NCI-H446 treated with DMSO at 0.1 percent for 48 hours (cell line): Measurements from ENCODE around the gene CLPSL2.

Experiments used
- DNase-seq: peaks from one replicate; lab custom pipeline; 2025; lab: John Stamatoyannopoulos, UW

The CLPSL2 gene

DNA sequence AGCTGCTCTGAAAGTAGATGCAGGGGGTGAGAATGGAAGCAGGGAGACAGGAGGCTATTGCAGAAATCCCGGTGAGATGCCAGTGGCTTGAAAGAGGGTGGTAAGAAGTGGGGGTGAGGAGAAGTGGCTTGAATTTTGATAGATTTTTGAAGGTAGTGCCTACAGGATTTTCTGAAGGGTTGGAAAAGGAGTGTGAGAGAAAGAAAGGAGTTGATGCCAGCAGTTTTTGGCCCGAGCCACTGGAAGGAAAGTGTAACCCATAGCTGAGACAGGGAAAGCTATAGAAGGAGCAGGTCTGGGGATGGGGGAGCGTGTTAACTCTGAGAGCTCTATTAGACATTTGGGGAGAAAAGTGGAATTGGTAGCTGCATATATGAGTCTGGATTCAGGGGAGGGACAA is 29.9 kb upstream of the CLPSL2 start:
- no peak for DNase-seq

DNA sequence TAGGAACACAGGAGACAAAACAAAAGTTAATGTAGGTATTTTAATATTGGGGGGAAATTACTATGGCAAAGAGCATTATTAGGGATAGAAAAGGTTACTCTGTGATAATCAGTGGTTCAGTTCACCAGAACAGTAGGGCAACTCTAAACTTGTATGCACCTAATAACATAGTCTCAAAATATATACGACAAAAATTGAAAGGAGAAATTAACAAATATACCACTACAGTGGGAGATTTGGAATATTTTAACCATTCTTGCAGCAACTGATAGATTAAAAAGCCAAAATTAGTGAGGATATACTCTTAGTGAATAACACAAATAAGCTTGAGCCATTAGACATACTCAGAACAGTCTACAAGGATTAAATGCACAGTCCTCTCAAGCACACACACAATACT is 28.5 kb upstream of the CLPSL2 start:
- no peak for DNase-seq

DNA sequence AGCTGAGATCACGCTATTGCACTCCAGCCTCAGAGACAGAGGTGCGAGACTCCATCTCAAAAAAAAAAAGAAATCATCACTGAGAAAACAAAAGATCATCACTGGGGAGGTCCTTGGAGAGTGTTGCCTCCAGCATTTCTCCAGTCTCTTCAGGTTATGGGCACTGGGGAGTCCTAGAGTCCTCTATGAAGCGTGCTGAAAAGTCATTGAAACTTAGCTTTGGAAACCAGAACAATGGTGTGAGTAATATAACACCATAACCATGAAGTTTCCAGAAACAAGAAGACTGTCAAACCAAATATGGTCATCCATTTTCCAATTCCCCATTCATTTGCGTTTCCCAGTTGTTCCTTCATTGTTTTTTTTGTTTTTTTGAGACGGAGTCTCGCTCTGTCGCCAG is 25.8 kb upstream of the CLPSL2 start:
- DNase-seq, result no peak

DNA sequence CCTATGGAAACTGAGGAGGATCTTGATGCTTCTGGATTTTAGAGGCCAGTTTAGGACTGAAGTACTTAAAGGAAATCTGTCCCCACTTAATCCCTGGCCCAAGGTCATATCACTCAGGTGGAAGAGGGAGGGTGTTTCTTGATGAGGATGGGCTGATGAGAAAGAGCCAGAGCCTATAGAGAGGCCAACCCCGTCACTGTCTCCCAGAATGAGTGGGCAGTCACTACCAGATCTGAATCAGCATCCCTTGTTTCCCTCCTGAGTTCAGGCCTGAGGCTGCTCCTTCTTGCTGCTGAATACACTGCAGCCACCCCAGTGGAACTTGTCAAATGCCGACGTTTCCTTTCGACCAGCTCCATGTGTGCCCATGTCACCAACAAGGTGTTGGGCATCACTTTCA is 24.8 kb upstream of the CLPSL2 start:
- no peak for DNase-seq

DNA sequence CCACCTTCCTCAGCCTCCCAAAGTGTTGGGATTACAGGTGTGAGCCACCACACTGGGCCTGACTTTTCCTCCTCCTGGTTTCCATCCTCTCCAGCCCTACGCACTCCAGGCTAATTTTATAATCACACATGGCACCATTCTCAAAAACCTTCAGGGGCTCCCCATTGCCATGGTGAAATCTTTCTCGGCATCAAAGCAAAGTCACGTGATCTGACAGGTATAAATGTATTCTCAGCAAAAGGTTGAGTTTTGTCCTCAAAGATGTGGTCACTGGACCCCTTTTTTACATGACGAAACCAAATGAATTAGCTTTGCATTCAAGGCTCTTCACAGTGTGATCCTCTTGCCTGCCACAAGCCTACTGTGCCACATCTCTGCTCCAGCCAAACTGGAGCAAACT is 24.1 kb upstream of the CLPSL2 start:
- DNase-seq, result no peak

DNA sequence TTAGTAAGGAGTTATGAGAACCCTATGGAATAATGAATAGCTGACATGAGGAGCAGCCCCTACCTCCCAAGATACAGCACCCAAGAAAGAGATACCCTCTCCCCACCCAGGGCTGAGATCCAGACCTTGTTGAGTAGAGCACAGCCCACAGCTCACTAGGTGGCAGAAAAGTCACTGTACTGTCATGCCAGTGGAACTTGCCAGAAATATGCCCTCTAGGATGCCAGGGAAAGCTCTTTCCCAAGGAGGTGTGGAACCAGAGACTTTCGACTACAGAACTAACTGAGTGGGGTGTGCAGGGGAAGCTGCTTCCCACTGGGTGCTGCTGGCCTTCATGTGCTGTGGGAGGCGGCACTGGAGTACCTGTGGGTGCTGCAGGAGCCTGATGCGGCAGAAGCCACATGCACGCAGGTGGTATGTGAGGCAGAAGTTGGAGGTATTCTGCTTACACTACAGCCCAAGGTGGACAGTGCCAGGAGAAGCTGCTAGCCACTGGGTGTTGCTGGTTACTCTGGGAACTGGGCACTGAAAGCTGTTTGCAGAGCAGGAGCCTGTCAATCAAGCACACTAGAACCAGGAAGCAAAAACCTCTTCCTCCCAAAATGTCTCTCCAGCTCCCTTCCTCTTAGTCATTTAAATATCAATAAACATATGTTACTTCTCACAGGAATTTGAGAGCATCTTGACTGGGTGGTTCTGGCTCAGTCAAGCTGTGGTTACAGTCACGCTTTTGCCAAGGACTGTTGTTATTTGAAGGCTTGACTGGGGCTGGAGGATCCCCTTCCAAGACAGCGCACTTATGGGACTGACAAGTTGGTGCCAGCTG is 21.7 kb upstream of the CLPSL2 start:
- DNase-seq, result peak; percentile 92

DNA sequence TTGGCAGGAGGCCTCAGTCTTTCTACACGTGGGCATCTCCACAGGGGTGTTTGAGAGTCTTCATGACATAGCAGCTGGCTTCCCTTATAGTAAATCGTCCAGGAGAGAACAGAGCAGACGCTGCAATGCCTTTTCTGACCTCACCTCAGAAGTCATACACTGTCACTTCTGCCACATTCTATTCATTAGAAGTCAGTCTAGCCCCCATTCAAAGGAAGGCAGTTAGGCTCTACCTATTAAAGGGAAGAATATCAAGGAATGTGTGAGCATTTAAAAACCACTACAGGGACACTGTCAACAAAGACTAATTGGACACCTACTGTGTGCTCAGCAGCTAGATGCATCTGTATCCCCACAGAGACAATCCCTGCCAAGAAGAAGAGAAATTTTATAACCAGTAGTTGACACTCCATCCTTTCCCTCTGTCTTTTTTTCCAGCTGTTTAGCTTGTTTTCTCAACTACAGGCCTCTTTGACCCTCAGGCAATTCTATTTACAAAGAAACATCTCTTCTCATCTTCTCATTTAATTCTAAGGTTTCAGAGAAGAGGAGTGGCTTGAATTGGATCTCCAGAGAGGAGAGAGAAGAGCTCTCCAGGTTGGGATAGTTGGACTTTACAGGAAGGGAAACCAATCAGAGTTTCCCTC is 21.0 kb upstream of the CLPSL2 start:
- no peak for DNase-seq

DNA sequence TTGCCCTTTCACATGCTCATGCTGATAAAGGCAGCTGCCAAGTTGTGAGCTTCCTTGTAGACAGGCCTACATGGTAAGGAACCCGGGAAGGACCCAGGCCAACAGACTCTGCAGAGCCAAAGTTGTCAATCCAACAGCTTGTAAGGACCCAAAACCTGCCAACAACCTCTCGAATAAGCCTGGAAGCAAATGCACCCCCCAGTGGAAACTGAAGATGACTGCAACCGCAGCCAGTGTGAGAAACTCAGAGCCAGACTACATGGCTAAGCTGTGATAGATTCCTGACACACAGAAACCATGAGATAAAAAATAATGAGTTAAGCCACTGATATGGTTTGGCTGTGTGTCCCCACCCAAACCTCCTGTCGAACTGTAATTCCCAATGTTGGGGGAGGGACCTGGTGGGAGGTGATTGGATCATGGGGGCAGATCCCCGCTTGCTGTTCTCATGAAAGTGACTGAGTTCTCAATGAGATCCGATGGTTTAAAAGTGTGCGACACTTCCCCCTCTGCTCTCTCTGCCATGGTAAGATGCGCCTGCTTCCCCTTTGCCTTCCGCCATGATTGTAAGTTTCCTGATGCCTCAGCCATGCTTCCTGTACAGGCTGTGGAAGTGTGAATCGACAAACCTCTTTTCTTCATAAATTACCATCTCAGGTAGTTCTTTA is 18.8 kb upstream of the CLPSL2 start:
- DNase-seq, result peak; percentile 8

DNA sequence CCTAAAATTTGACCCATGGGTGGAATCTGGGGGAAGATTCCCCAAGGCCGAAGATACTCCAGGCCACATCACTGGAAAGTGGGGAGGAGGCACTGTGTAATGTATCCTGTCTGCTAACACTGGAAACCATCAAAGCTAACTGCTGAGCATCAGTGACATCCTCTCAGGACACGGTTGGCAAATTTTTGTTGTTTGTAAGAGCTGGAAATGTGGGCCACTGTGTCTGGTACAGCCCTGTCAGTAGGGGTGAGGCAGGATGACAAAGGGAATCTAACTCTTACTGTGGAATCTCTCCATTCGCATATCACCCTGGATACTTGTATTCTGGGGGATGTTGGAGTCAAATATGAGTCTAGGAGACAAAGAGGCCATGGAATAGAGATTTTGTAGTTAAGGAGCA is 17.0 kb upstream of the CLPSL2 start:
- no peak for DNase-seq

DNA sequence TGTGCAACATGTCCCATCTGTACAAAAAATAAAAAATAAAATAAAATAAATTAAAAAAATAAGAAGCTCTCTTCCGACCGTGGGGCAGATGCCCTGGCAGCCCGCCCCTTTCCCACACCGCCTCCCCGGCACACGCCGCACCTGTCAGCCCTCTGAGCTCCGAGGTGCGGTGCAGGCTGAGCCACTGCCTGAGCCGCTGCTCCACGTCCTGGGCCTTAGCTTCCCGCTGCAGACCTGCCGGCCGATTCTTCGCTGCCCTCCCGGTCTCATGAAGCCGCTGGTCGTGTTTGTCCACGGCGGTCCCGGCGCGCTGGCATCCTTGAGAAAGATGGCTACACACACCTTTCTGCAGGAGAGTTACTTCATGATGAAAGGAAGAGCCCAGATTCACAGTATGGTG is 10.7 kb upstream of the CLPSL2 start:
- DNase-seq, result no peak

DNA sequence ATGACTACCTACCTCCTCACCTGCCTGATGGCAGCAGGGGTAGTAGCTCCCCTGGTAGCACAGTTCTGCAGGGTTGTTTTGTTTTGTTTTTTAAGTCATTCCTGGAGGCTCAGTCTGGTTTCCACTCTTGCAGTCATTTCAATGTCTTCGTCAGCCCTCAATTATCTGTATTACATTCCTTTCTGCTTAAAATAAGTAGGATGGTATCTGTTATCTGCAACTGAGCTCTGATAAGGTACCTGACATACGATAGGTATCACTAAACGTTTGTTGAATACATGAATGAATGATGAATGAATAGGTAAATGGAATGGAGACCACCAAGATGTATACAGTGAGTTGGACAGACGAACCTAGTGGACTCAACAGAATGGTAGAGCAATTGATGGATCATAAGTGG is 7.2 kb upstream of the CLPSL2 start:
- DNase-seq, result no peak

DNA sequence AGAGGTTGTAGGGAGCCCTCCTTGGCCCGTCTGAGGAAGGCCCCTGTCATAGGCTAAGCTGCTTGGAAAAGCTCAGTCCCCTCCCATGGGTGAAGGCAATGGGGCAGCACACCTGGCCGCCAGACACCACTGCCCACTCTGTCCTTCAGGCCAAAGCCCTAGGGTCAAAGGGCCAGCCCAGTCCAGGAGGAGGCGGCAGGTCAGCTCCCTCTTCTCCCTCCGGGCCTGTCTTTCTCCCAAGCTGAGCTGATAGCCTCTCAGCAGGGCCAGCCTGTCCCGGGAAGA is 5.1 kb upstream of the CLPSL2 start:
- DNase-seq, result no peak

DNA sequence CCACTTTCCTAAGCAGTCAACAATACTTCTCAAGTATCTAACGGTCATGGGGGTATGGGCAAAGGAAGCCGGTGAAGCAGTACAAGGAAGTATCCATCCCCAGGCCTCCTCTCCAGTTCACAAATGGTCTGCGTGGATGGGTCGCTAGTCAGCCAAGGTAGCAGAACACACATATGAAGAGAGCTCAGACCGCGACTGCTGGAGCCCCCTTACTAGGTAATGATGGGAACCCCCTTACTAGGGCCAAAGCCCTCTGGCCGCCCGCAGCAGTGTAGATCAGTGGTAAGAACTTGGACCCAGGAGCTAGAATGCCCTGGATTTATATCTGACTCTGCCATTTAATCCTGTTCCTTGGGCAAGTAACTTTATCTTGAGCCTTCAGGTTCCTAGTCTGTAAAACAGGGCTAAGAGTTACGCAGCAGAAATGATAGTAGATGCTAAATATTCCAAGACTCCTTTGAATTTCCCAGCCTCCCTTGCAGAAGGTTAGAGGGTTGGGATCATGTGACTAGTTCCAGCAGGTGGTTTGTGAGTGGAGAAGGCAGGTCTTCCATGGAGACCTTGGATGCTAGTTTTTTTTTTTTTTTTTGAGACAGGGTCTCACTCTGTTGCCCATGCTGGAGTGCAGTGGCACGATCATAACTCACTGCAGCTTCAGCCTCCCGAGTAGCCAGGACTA is 2.1 kb upstream of the CLPSL2 start:
- no peak for DNase-seq

DNA sequence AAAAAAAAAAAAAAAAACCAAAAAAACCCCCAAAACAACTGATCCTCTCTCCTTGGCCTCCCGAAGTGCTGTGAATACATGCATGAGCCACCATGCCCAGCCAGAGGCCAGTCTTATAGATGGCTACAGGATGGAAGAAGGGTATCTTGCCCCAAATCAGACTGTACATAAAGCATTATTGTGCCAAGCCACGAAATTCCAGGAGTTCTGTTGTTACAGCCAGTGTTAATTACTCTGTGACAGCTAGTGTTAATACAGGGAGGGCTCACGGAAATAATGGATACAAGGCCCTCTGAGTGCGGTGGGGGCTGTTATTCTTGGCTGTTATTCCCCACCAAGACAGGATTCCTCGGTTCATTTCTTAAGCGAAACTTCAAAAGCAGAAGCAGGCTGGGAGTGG is 1.4 kb upstream of the CLPSL2 start:
- no peak for DNase-seq

DNA sequence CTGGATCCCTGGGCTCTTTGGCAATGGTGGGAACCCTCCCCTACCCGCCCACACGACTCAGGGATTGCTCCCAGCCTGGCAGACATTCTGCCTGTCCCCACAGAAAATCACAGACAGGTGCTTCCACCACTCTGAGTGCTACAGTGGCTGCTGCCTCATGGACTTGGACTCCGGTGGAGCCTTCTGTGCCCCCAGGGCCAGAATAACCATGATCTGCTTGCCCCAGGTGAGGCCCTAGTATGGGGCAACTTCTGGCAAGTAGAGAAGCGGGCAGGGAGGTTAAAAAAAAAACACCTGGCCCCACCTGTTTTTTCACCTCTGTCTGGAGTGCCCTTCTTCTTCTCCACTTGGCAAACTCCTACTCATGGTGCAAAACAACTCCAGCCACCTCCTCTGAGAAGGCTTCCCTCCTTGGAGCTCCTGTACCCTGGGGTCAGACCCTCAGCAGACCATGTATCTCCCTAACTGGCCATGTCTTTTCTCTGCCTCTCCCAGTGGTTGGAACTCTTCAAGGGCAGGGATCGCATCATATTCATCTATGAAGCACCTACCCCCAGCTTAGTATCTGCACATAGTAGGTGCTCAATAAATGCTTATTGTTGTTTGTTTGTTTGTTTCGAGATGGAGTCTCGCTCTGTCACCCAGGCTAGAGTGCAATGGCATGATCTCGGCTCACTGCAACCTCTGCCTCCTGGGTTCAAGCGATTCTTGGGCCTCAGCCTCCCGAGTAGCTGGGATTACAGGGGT is 1.1 kb downstream of the CLPSL2 start:
- no peak for DNase-seq

DNA sequence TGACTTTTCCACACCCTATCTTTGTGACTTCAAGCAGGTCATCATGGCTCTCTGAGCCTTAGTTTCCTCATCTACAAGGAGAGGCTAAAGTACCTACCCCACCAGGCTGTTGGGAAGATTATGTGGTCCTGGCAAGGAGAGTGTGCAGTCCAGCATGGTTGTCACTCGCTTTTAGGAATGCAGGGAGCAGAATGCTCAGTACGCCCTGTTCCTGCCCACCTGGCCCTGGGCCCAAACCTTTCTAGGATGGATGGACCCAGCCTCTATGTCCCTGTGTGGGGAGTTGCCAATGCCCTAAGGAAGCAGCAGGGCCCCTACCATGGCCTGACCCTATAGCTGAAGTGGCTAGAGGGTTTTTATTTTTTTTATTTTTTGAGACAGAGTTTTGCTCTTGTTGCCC is 2.0 kb downstream of the CLPSL2 start:
- no peak for DNase-seq

DNA sequence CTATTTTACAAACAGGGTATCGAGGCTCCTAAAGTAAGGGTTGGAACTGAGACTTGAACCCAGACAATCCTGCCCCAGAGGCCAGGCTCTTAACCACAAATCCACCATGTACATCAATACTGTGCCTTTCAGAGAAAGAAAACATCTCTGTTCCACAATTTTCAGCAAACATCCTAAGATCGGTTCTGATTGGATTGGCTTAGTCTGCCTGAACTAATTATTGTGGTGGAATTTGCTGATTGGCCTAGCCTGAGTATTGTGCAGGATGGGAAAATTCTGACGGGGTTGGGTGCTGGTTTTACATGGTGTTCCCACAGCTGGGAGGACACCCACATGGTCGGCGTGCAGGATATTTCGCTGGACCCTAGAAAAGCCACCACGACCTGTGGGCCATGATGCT is 4.3 kb downstream of the CLPSL2 start, which contains the start of gene CLPSL1:
CLPSL1 (plus strand) TSS at position 301 of the 400 bp plus-strand sequence; CDS start at position 393, 92 bp downstream.
- no peak for DNase-seq

DNA sequence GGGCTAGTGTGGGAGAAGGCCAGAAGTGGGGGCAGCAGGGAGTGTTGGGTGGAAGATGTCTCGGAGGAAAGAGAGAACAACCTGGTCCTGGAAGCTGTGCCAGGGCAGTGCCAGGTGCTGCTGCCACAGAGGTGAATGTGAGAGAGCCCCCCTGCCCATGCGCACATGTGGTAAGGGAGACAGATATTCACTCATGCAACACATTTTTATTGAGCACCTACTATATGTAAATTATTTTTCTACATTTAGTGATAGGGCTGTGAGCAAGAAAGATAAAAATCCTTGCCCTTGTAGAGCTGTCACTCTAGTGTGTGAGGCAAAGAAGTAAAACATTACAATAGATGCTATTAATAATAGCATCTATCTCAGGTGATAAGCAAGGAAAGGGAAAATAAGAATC is 4.9 kb downstream of the CLPSL2 start:
- no peak for DNase-seq

DNA sequence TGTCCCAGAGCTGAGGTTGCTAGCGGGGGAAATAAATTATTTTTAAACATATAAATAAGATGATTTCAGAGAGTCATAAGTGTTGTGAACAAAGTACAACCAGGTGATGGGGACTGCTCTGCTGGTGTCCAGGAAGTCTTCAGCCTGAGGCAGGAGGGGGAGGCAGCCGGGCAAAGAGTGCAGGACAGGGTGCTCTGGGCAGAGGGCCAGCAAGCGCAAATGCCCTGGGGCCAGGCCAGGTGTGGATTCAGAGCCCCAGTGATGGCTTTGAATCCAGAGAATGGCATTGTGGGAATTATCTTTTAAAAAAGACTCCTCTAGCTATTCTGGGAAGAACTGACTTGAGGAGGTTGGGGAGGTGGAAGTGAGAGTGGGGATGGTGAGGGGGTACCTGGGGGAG is 6.0 kb downstream of the CLPSL2 start:
- DNase-seq, result no peak

DNA sequence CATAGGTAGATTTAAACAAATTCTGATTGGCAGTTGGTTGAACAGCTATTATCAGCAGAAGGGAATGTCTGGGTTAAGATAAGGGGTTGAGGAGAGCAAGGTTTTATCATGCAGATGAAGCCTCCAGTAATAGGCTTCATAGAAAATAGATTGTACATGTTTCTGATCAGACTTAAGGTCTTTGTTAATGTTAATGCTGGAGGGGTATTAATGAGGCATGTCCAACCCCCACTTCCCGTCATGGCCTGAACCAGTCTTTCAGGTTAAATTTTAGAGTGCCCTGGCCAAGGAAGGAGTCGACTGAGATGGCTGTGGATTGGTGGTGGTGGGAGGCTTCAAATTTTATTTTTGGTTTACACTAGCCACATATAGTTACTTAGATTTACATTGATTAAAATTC is 7.8 kb downstream of the CLPSL2 start:
- no peak for DNase-seq

DNA sequence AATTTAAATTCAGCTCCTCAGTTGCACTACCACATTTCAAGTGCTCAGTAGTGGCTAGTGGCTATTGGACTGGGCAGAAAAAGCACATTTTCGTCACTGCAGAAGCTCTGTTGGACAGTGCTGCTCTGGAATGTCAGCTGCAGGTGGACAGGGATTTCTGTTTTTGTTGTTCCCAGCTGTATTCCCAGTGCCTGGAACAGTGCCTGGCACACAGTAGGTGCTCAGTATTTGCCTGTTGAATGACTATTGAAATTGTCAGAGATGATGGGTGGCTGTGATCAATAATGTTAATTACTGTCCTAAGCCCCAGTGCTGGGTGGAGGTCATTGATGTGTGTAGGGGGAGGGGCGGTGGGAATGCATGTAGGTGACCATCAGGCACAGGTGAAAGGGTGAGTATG is 9.9 kb downstream of the CLPSL2 start:
- no peak for DNase-seq

DNA sequence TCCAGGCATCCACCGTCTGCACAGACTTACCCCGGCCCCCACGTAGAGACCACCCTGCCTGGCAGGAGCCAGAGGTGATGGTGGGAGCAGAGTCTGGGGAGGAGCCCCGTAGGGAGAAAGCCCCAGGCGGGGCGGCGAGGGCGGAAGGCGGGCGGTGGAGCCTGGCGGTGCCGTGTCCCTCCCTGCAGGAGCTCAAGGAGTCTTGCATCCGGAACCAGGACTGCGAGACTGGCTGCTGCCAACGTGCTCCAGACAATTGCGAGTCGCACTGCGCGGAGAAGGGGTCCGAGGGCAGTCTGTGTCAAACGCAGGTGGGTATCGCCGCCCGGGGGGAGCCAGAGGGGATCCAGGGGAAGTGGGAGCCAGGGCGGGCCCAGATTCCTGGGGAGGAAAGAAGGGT is 10.4 kb downstream of the CLPSL2 start:
- DNase-seq, result no peak
